HG03460 (cell line): ENCODE measurements around the gene RASA1.

Experiments used
- ATAC-seq: cut with Tn5 transposase; IDR thresholded peaks from one replicate; pipeline ENCODE4 v1.9.1; 2021; ENCODE audit not compliant: unreplicated experiment

The RASA1 gene

GRCh38 chr5:87438231-87438630, 170.5 kb downstream of the RASA1 start:
- ATAC-seq, result no peak
